ENCODE measurements around the gene NADK2.

- TF ChIP-seq CTCF (IDR thresholded peaks at IDR 0.05; ENCODE audit: insufficient read depth, low read depth, low read length) (no peak), EZH2 (IDR thresholded peaks at IDR 0.05; ENCODE audit: insufficient read depth, low read length) (no peak)
Observed at GRCh38 chr5:36244076-36244475, 2.4 kb upstream of the NADK2 start.

Data from astrocyte (in vitro differentiated cells and primary cell).